GM21576 (cell line): ENCODE data around the gene NME3.
"Not testable (repeated sequence)": the region's sequence is repeated elsewhere in the genome, so short reads cannot be mapped to it uniquely, and the experiment has no call there.

Source experiments
- ATAC-seq: cut with Tn5 transposase; IDR thresholded peaks from one replicate; pipeline ENCODE4 v1.9.1; 2021; ENCODE audit warnings: mild to moderate bottlenecking, moderate library complexity; ENCODE audit not compliant: unreplicated experiment

Gene NME3

DNA sequence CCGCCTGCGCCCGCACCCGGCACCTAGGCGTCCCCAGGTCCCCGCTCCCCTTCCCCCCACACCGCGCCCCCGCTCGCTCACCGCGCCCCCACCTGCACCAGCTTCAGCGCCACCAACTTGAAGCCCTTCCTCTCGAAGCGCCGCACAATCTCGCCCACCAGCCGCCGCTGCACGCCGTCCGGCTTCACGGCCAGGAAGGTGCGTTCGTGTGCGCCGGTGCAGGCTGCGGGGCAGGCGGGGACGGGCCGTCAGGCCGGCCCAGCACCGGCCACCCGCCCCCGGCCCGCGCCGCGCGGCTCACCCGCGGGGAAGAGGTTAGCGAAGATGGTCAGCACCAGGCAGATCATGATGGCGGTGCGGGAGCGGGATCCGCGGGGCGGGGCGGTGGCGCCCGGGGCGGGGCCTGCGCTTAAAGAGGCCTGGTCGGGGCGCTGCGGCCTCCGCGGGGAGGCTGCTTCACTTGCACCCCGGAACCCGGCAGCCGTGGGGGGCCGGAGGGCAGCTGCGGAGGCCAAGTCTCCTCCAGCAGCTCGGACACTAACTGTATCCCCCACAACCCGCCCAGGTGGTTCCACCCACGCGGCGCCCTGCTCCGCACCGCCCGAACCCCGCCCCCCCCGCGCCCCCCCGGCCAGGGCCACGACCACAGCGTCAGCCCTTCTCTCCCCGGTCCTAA, at the start of gene NME3:
Gene NME3, minus strand, starts transcription at position 356 of the 676 bp plus-strand sequence. Its CDS starts 9 bp downstream, at position 347.
- no peak for ATAC-seq

DNA sequence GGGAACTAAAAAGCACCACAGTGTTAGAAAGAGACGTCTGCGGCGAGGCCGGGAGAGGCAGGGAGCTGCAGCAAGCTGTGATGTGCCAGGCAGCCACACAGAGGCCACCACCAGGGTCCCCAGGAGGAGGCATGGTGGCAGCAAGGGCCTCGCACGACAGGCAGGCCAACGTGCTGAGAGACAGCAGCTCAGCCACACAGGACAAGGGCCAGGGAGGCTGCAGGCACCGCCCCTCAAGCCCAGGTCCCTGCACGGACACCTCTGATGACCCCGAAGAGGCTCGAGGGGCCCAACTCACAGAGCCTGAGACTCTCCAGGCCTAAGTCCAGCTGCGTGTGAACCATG, 49.6 kb upstream of the NME3 start:
- ATAC-seq: no peak

DNA sequence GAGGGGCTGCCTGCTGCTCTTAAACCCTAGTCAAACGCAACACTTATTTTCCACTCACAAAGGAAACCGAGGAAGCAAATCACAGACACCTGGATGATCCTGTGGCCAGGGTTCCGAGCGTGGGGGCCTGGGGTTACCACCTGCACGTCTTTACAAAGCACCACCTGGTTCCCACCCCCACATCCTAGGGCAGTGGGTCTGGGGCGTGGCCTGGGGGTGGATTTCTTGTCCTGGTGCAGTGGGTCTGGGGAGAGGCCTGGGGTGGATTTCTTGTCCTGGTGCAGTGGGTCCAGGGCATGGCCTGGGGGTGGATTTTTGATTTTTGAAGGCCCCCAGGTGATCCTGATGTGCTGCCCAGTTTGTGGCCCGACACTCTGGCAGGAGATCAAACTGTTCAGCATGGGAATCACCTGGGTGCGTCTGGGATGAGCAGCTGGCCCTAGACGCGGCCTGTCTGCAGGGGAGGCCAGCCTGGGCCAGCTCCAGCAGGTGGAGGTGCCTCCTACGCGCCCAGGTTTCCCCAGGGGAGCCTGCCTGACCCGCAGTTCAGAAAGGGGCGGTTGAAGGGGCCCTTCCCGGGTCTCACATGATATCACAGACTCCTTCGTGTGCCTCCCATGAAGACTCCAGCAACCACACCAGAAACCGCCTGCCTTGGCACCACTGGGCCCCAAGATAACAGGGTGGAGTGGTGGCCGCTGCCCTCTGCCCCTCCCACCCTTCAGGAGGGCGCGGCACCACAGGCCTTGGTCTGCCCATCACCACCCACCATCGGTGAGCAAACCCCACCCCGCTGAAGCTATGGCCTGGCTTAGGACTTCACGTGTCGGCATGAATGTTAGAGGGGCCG, 49.0 kb upstream of the NME3 start:
- no peak for ATAC-seq

DNA sequence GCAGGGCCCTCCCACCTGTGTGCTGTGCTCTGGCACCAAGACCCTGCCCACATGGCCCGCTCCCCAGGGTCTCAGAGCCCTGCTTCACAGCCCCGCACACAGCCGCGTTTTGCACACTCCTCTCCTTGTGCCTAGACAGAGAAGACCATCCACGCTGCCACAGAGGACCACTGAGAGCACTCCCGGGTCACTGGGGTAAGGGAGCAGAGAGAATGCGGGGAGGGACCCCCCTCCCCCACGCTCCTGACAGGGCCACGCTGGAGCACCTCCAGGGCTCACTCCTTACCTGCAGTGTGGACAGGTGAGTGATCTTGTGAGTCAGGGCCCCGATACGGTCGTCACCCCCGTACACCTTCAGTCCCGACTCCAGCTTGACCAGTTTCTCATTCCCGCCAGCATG, 48.3 kb upstream of the NME3 start:
- ATAC-seq: no peak

DNA sequence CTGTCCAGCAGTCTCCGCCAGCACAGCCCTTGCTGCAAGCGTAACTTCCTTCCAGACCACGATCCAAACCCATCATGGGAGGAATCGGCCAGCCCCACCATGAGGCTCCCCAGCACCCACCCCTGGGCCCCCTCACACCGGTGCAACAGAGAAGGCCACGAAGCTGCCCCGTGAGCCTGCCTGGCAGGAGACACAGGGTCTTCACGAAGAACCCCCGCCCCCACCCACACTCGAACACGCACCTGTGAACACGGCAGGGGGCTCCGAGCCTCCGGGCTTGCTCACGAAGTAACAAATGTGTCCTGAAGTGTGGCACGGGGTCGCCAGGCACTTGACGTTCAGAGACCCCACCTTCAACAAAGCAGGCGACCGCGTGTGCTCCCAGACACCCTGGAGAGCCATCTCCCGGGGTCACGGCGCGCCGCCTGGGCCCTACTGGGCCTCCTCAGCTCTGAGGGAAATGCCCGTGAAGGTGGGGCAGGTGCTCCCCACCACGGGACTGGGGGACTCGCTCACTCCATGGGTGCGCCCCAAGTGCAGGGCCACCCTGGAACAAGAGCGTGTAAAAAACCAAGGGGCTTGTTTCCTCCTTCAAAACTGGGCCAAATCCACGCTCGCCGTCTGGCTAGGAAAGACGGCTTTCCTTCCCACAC, 47.7 kb upstream of the NME3 start:
- ATAC-seq: no peak

DNA sequence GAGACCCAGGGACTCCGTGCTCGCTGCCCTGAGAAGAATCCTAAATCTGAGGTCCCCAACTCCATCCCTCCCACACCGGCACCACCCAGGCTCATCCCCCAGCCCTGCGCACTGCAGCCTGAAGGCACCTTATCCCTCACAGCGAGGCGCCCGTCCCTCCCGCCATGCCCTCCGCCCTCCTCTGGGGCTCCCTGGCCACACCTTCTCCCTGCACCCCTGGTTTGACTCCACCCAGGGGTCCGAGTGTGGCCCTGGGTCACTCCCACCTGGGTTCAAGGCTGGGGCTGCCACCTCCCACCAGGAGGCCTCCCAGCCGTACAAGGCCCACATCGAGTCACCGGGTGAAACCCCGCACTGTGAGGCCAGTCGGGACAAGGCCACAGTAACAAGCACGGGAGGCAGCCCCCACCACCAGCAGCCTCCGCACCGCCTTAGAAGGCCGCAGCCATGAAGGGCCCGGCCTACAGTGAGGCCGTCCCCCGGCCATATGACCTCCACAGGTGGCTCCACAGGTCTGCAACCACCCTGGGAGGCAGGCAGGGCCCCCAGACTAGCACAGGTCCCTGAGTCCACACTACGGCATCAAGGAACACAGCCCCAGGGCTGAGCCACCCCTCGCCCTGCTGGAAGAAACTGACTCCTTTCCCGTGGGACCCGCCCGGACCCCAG, 47.0 kb upstream of the NME3 start:
- ATAC-seq: no peak

DNA sequence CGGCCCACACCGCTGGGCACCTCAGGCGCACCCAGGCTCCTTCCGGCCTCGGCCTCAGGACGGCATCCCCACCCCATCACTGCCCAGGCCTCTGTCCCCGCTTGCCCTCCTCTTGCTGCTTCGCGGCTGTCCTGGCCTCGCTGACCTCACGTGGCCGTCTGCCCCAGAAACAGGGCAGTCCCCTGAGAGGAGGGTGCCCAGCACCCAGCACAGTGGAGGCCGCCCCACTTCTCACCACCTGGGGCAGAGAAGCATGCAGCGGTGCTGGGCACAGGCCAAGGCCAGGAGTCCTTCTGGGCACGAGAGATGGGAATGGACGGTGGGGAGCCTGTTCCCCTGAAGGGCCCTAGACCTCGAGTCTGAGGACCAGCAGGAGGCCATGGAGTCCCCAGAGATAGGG, 46.4 kb upstream of the NME3 start:
- no peak for ATAC-seq

DNA sequence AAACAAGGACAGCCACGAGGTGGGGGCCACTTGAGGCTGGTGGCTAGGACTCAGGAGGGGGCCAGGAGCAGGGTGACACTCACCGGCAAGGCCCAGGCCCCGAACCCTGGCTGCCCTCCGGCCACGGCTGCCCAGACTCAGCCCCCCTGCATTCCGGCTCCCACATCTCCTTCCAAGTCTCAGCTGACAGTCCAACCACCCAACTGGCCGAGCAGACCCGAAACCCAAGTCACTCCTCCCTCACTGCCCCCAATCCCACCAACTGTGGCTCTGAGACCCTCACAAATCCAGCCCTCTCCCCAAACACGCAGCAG, 45.9 kb upstream of the NME3 start:
- no peak for ATAC-seq

DNA sequence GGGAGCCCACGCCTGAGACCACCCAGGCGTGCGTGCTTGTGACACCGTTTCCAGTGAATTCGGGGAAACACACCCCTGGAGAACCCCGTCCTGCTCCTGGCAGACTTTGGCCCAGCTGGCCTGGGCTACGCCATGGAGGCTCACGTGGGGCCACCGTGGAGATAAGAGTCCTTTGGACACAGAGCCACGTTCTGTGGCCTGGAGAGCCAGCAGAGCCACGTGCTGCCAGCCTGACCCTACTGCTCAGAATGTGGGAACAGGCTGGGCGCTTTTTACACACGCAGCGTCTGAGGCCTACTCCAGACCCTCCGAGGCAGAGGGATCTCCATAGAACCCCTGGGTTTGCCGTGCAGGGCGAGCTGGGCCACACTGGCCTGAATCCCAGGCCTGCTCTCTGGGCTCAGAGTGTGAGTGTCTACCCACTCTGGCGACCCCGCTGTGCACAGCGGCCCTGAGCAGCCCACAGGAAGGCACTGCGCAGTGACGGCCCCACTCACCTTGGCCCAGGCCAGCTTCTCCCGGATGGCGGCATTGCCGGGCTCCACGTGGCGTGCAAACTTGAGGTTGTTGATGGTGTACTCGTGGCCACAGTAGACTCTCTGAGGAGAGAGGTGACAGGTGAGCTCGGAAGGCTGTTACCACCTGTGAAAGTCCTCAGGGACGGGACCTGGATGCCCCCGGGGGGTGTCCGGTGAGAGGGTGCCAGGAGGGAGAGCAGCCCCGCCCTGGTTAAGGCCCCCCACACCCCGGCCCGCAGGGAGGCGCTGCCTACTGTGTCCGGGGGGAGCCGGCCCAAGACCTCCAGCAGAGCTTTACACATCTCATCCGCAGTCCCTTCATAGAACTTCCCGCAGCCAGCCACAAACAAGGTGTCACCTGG, 45.3 kb upstream of the NME3 start:
- ATAC-seq: no peak

DNA sequence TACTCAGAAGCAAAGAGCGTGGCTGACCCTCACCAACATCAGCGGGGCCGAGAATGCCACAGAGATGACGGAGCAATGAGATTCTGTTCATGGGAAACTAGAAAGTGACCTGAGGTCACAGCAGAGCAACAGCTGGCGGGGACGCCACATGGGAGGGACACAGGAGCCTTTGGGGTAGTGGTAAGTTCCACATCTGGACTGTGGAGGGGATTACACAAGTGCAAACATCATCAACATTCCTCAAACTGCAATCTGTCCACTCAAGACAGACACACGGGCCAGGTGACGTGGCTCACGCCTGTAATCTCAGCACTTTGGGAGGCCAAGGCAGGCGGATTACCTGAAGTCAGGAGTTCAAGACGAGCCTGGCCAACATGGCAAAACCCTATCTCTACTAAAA, 44.1 kb upstream of the NME3 start:
- ATAC-seq: no peak

DNA sequence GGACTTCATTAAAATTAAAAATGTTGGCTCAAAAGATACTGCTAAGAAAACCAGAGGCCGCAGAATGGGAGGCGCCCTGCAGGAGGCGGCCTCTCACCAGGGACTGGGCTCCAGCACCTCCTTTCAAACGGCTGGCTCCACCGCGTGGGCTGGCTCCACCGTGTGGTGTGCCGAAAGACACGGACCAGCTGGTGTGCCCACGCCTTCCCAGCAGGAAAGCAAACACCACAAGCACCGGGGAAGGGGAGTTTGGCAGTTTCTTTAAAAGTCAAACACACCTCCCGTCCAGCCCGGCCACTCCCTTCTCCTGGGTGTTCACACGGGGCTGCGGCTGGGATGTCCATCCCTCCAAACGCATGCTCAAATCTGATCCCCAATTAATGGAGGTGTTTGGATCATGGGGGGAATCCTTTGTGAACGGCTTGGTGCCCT, 41.4 kb upstream of the NME3 start:
- ATAC-seq: no peak

DNA sequence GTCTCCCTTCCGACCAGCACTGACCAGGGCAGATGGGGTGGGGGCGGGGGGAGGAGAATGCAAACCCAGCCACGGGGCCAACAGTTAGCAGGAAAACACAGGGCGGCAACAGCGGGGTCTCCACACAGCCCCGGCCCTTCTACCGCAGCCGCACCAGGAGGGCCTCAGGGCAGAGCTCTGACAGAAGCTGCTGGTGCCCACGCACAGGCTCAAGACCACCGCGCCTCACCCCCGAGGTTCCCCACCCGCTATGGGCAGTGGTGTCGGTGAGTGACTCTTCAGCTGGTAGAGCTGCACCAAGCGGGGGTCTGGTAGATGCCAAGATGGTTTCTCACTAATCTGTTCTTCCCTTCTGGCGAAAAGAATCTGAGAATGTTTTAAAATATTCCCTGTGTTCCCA, 39.2 kb upstream of the NME3 start:
- ATAC-seq: no peak

DNA sequence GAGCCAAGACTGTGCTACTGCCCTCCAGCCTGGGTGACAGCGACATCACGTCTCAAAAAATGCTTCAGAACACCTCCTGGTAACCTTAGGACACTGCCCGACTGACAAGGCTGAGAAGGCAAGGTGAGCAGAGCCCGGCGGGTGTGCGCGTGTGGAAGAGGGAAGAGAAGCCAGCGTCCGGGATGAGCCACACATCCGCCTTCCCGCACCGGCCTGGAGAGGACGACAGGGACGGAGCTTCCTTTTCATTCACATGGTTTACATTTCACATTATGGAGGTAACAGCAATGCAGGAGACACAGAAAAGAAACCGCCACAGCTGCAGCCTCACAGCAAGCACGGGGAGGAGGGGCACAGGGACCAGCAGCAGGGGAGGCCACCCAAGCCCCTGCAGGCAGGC, 38.8 kb upstream of the NME3 start:
- ATAC-seq: no peak

DNA sequence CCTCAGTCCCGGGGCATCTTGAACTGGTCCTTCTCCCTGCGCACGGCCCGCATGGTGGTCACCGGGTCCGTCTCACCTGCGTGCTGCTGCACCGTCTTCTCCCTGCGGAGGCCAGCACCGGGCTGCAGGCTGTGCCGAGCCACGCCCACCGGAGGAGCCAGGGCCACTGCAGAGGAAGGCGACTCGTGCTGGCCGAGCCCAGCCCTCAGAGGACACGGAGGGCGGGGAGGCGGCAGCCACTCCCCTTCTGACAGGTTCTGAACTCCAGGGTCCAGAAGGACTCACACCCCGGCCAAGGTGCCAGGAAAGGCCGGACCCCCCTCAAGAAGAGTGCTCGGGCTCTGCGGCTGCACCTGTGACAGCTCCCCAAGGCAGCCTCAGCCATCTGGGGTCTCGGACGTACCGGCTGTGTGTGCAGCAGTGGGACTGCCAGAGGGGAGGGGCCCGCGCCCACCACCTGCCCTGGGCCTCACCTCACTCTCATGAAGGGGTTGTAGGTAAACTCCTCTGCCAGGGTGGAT, 38.0 kb upstream of the NME3 start:
- no peak for ATAC-seq

DNA sequence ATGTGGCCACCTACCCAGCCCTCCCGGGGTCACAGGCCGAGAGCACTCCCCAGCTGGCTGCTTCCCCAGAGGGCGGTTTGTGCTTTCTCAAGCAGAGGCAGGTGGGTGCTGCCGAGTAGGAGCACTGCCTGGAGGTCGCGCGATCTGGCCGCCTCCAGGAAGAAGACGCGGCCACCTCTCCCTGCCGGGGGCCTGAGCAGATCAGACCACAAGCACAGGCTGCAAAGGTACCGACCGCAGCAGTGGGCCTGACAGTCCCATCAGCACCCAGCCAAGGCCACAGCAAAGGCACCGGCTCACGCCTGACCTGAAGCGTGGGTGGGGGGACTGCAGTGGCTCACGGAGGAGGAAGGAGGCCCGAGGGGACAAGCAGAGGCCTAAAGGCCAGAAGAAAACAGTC, 37.3 kb upstream of the NME3 start:
- no peak for ATAC-seq

DNA sequence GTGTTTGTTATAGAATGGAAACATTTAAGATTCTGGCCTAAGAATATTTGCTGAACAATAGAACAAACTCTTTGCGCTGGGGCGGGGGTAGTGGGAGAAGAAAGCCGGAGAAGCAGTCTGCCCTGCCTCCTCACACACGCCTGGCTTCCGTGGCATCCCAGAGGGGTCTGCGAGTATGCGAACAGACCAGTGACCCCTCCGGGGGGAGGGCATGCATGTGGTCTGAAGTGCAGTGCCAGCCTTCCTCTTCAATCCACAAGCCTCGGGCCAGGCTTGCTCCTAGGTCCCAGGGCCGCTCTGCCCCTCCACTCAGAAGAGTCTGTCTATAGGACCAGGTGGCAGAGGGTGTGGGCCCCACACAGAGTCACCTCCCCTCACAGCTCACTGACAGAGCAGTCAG, 36.3 kb upstream of the NME3 start:
- no peak for ATAC-seq

DNA sequence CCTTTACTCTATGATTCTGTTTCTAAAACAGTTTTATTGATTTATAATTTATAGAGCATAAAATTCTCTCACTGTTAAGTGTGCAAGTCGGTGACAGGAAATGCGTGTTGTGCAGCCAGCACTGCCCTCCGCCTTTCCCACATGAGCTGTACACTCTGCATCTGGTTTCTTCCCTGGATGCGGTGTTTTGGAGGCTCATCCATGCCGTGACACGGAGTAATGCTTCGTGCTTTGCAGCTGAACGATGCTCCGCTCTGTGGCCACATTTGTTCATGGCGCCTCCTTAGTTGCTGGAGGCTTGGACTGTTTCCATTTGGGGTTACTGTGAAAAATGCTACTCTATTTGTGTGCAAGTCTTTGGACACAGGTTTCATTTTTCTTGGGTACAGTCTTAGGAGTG, 29.4 kb upstream of the NME3 start:
- ATAC-seq: no peak

DNA sequence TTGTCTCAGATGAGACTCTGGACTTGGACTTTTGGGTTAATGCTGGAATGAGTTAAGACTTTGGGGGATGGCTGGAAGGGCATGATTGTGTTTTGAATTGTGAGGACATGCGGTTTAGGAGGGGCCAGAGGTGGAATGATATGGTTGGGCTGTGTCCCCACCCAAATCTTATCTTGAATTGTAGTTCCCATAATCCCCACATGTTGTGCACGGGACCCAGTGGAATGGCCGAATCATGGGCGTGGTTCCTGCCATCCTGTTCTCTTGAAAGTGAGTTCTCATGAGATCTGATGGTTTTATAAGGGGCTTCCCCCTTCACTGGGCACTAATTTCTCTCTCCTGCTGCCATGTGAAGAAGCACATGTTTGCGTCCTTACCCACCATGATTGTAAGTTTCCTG, 27.9 kb upstream of the NME3 start:
- ATAC-seq: not testable (repeated sequence)

DNA sequence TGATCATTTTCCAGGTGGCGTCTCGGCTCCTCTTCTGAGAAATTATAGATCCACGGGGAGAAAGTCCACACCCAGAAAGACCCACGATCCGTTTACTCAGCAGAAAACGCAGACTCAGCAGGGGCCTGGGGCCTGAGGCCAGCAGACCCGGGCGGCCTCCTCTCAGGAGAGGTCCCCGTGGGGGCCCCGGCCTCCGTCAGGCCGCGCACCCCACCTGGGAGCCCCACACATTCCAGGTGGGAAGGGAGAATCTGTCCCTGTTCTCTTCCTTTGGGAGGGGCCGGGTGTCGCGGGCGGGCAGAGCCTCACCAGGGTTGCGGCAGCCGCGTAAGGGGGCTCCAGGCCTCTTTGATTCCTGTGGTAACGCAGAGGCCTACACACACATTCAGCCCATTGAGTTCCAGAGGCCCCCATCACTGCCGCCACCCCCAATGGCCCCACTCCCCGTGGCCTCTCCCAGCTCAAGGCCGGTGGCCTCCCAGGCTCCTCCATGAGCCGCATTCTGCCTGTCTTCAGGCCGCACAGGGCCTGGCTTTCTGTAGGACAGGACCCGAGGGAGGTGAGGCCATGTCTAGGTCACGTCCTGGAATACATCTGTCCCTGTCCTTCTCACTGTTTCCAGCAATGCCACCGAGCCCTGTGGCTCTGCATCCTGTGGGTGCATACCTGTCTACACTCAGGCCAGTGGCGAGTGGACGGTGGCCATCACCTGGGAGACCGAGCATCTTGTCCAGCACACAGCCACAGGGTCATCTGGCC, 23.7 kb upstream of the NME3 start:
- no peak for ATAC-seq
